ENCODE data around the gene CDC42BPB. TPM values are rescaled to one million over a fixed set of nuclear protein-coding genes. Genes with fewer than 3 reads are reported as not detected.

The CDC42BPB gene
- total RNA-seq, 1 donor = 118 TPM

- Histone ChIP-seq H3K9me3 (ENCODE audit: low read depth, low read length) (no peaks in the 10 kb centered on the region), H3K4me2 (ENCODE audit: insufficient read depth, low read length) (peak overlapping the region; percentile 76), H3K4me3 (ENCODE audit: insufficient read depth, low read length) (peak overlapping the region; percentile 56), H3K27ac (ENCODE audit: low read depth, low read length) (peak overlapping the region; percentile 84), H3K36me3 (ENCODE audit: insufficient read depth, low read length) (peaks cover 7% of the 10 kb centered on the region), H4K20me1 (ENCODE audit: insufficient read depth, low read length) (peaks cover 58% of the 10 kb centered on the region), H2AFZ (ENCODE audit: low read length) (peak overlapping the region; percentile 87), H3K27me3 (ENCODE audit: insufficient read depth, low read length) (no peaks in the 10 kb centered on the region), H3K79me2 (ENCODE audit: insufficient read depth, low read length) (peaks cover 93% of the 10 kb centered on the region), H3K4me1 (ENCODE audit: insufficient read depth, low read length) (peaks cover 29% of the 10 kb centered on the region)
- TF ChIP-seq CTCF (IDR thresholded peaks at IDR 0.05; ENCODE audit: extremely low read depth, low read depth, low read length) = no peak
- peak; percentile 94 for DNase-seq (ENCODE audit: insufficient read length, low spot score, missing footprints)
Observed at GRCh38 chr14:103023881-103024473, 33.4 kb downstream of the CDC42BPB start.

- Histone ChIP-seq H3K4me3 (ENCODE audit: insufficient read depth, low read length) (no peak overlapping the region), H3K9me3 (ENCODE audit: low read depth, low read length) (no peaks in the 10 kb centered on the region), H3K4me2 (ENCODE audit: insufficient read depth, low read length) (peak overlapping the region; percentile 56), H3K79me2 (ENCODE audit: insufficient read depth, low read length) (peaks cover 94% of the 10 kb centered on the region), H4K20me1 (ENCODE audit: insufficient read depth, low read length) (peaks cover 63% of the 10 kb centered on the region), H3K36me3 (ENCODE audit: insufficient read depth, low read length) (peaks cover 7% of the 10 kb centered on the region), H2AFZ (ENCODE audit: low read length) (no peak overlapping the region), H3K4me1 (ENCODE audit: insufficient read depth, low read length) (peaks cover 29% of the 10 kb centered on the region), H3K27ac (ENCODE audit: low read depth, low read length) (peak overlapping the region; percentile 62), H3K27me3 (ENCODE audit: insufficient read depth, low read length) (no peaks in the 10 kb centered on the region)
- no peak for DNase-seq (ENCODE audit: insufficient read length, low spot score, missing footprints)
- TF ChIP-seq CTCF (IDR thresholded peaks at IDR 0.05; ENCODE audit: extremely low read depth, low read depth, low read length) = no peak
Observed at GRCh38 chr14:103022685-103023044, 34.7 kb downstream of the CDC42BPB start.

- peaks cover 94% of the 10 kb centered on the region for H3K79me2 ChIP-seq (ENCODE audit: insufficient read depth, low read length)
- no peak for TF ChIP-seq CTCF (IDR thresholded peaks at IDR 0.05; ENCODE audit: extremely low read depth, low read depth, low read length)
- H2AFZ ChIP-seq (ENCODE audit: low read length) = no peak overlapping the region
- H3K9me3 ChIP-seq (ENCODE audit: low read depth, low read length) = no peaks in the 10 kb centered on the region
- H3K4me1 ChIP-seq (ENCODE audit: insufficient read depth, low read length) = peaks cover 29% of the 10 kb centered on the region
- H3K27me3 ChIP-seq (ENCODE audit: insufficient read depth, low read length) = no peaks in the 10 kb centered on the region
- H4K20me1 ChIP-seq (ENCODE audit: insufficient read depth, low read length) = peaks cover 63% of the 10 kb centered on the region
- peak overlapping the region; percentile 62 for H3K27ac ChIP-seq (ENCODE audit: low read depth, low read length)
- H3K4me3 ChIP-seq (ENCODE audit: insufficient read depth, low read length) = peak overlapping the region; percentile 8
- peaks cover 7% of the 10 kb centered on the region for H3K36me3 ChIP-seq (ENCODE audit: insufficient read depth, low read length)
- H3K4me2 ChIP-seq (ENCODE audit: insufficient read depth, low read length) = peak overlapping the region; percentile 56
- DNase-seq (ENCODE audit: insufficient read length, low spot score, missing footprints) = peak; percentile 80
Observed at GRCh38 chr14:103022002-103022684, 35.2 kb downstream of the CDC42BPB start.

- TF ChIP-seq CTCF (IDR thresholded peaks at IDR 0.05; ENCODE audit: extremely low read depth, low read depth, low read length) = no peak
- no peak overlapping the region for H3K4me3 ChIP-seq (ENCODE audit: insufficient read depth, low read length)
- H4K20me1 ChIP-seq (ENCODE audit: insufficient read depth, low read length) = peaks cover 60% of the 10 kb centered on the region
- H3K9me3 ChIP-seq (ENCODE audit: low read depth, low read length) = no peaks in the 10 kb centered on the region
- peaks cover 94% of the 10 kb centered on the region for H3K79me2 ChIP-seq (ENCODE audit: insufficient read depth, low read length)
- H2AFZ ChIP-seq (ENCODE audit: low read length) = no peak overlapping the region
- DNase-seq (ENCODE audit: insufficient read length, low spot score, missing footprints) = no peak
- H3K4me2 ChIP-seq (ENCODE audit: insufficient read depth, low read length) = peak overlapping the region; percentile 56
- peaks cover 7% of the 10 kb centered on the region for H3K36me3 ChIP-seq (ENCODE audit: insufficient read depth, low read length)
- H3K4me1 ChIP-seq (ENCODE audit: insufficient read depth, low read length) = peaks cover 29% of the 10 kb centered on the region
- peak overlapping the region; percentile 62 for H3K27ac ChIP-seq (ENCODE audit: low read depth, low read length)
- no peaks in the 10 kb centered on the region for H3K27me3 ChIP-seq (ENCODE audit: insufficient read depth, low read length)
Observed at GRCh38 chr14:103021684-103022001, 35.7 kb downstream of the CDC42BPB start.
